ENCODE measurements around the gene ARHGAP42. TPM values are rescaled to one million over a fixed set of nuclear protein-coding genes. Genes with fewer than 3 reads are reported as not detected.

ARHGAP42 gene
- total and polyA plus RNA-seq, 9 donors = 4.3 to 11.8 (median 7.0) TPM

GRCh38 chr11:100640071-100640470 is 47.0 kb upstream of the ARHGAP42 start:
- Histone ChIP-seq H3K27me3 (no peaks in the 10 kb centered on the region), H3K36me3 (no peaks in the 10 kb centered on the region), H3K4me3 (no peak overlapping the region), H3K4me1 (ENCODE audit: insufficient read depth) (peaks cover 5% of the 10 kb centered on the region), H3K9me3 (no peaks in the 10 kb centered on the region), H3K27ac (no peak overlapping the region)
- intact Hi-C loops (cut with DNase I) = no loop called here
- DNase-seq = no peak
- WGBS, 3 donors = 62 to 77% (median 65%) methylated on average over 2 of the region's 2 CpGs
- TF ChIP-seq CTCF (IDR thresholded peaks at IDR 0.05) (no peak), EP300 (IDR thresholded peaks at IDR 0.05) (no peak), POLR2A (IDR thresholded peaks at IDR 0.05) (no peak)

- no peak for TF ChIP-seq CTCF (IDR thresholded peaks at IDR 0.05)
- H3K4me1 ChIP-seq (ENCODE audit: insufficient read depth) = peaks cover 5% of the 10 kb centered on the region
- no peaks in the 10 kb centered on the region for H3K9me3 ChIP-seq
- no peak overlapping the region for H3K4me3 ChIP-seq
- H3K27me3 ChIP-seq = no peaks in the 10 kb centered on the region
- no peak for DNase-seq
- 55 to 70% (median 62%) methylated on average over 1 of the region's 1 CpG for WGBS, 3 donors
- intact Hi-C loops (cut with DNase I) = no loop called here
- H3K36me3 ChIP-seq = no peaks in the 10 kb centered on the region
- H3K27ac ChIP-seq = no peak overlapping the region
These were observed 46.4 kb upstream of the ARHGAP42 start for GRCh38 chr11:100640646-100641045.

- peaks cover 5% of the 10 kb centered on the region for H3K4me1 ChIP-seq (ENCODE audit: insufficient read depth)
- TF ChIP-seq CTCF (IDR thresholded peaks at IDR 0.05) = no peak
- TF ChIP-seq EP300 (IDR thresholded peaks at IDR 0.05) = no peak
- no peak for TF ChIP-seq POLR2A (IDR thresholded peaks at IDR 0.05)
- H3K36me3 ChIP-seq = no peaks in the 10 kb centered on the region
- no peaks in the 10 kb centered on the region for H3K9me3 ChIP-seq
- H3K4me3 ChIP-seq = no peak overlapping the region
- intact Hi-C loops (cut with DNase I) = no loop called here
- no peaks in the 10 kb centered on the region for H3K27me3 ChIP-seq
- no peak for DNase-seq
- no peak overlapping the region for H3K27ac ChIP-seq
- 91 to 95% (median 95%) methylated on average over 5 of the region's 5 CpGs for WGBS, 3 donors
These were observed 45.6 kb upstream of the ARHGAP42 start for GRCh38 chr11:100641456-100641855.

DNA sequence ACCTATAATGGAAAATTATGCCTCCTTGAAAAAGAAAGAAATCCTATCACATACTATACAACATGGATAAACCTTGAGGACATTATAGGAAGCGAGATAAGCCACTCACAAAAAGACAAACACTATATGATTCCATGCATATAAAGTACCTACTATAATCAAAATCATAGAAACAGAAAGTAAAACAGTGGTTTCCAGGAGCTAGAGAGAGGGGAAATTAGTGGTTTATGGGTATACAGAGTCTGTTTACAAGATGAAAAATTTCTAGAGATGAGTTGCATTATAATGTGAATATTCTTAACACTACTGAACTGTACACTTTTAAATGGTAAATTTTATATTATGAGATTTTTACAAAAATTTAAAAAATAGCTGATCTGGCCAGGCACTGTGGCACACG is 40.5 kb upstream of the ARHGAP42 start:
- DNase-seq = no peak
- Histone ChIP-seq H3K27me3 (no peaks in the 10 kb centered on the region), H3K4me1 (ENCODE audit: insufficient read depth) (no peaks in the 10 kb centered on the region), H3K27ac (no peak overlapping the region), H3K9me3 (no peaks in the 10 kb centered on the region), H3K36me3 (no peaks in the 10 kb centered on the region), H3K4me3 (no peak overlapping the region)
- no peak for TF ChIP-seq CTCF (IDR thresholded peaks at IDR 0.05)
- no peak for TF ChIP-seq EP300 (IDR thresholded peaks at IDR 0.05)
- TF ChIP-seq POLR2A (IDR thresholded peaks at IDR 0.05) = no peak
- intact Hi-C loops (cut with DNase I) = no loop called here
- WGBS, 3 donors = 46 to 76% (median 69%) methylated on average over 2 of the region's 2 CpGs

DNA sequence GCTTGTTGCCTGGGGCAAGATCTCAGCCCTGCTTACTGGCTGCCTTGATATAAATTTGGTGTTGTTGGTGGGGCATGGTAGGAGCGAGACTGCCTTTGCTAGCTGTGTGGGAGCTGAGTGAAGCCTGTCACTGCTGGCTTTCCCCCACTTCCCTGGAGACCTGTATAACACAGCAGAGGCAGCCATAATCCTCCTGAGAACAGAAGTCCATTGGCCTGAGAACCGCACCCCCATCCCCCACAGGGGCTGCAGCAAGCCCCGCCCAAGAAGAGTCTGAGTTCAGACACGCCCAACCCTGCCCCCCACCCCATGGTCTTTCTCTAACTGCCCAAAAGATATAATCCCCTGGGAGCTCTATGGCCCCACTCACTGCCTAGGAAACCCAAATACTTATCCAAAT is 39.2 kb upstream of the ARHGAP42 start:
- Histone ChIP-seq H3K36me3 (no peaks in the 10 kb centered on the region), H3K27me3 (no peaks in the 10 kb centered on the region), H3K9me3 (no peaks in the 10 kb centered on the region), H3K4me1 (ENCODE audit: insufficient read depth) (no peaks in the 10 kb centered on the region), H3K27ac (no peak overlapping the region), H3K4me3 (no peak overlapping the region)
- TF ChIP-seq POLR2A (IDR thresholded peaks at IDR 0.05) = no peak
- TF ChIP-seq CTCF (IDR thresholded peaks at IDR 0.05) = no peak
- no peak for TF ChIP-seq EP300 (IDR thresholded peaks at IDR 0.05)
- WGBS, 3 donors = 82 to 89% (median 85%) methylated on average over 4 of the region's 4 CpGs
- intact Hi-C loops (cut with DNase I) = no loop called here
- no peak for DNase-seq

Data from ovary (tissue), 9 donors.